H1 (cell line): ENCODE measurements around the gene DRC1. TPM values are rescaled to one million over a fixed set of nuclear protein-coding genes. Genes with fewer than 3 reads are reported as not detected.
A peak's percentile ranks its signal among the peaks of the same experiment; 100 is the strongest.

Experiments
- CEBPB ChIP-seq: IDR thresholded peaks from 2 replicates; pipeline ENCODE4 v1.6.1; 2012; ENCODE audit warnings: low read depth, low read length
- SIX5 ChIP-seq: IDR thresholded peaks from 2 replicates; pipeline ENCODE4 v1.6.1; 2011; ENCODE audit warnings: mild to moderate bottlenecking, low read depth, low read length
- TEAD4 ChIP-seq: IDR thresholded peaks from 2 replicates; pipeline ENCODE4 v1.6.1; 2012; ENCODE audit warnings: low read depth, low read length, inconsistent platforms, mixed read lengths
- ZNF274 ChIP-seq: IDR thresholded peaks from 2 replicates; pipeline ENCODE4 v1.7.0; 2012; ENCODE audit warnings: low read length, borderline replicate concordance; ENCODE audit errors: extremely low read depth
- polyA plus RNA-seq, 7 experiments: library from polyadenylated mRNA; depleted of rRNA in 3 of 7; stranded (reverse) in 5 of 7; unstranded in 2 of 7; fragments of >200 nt in 5 of 7; fragments of 200-250 nt in 2 of 7; gene quantifications; 1 replicate in 5 of 7; 2 replicates in 1 of 7; 4 replicates in 1 of 7; pipeline versions ENCODE4 v1.2.1 to v1.2.3, GENCODE V29; 2011 to 2013; ENCODE audit warnings: missing spikeins in 2 of 7, mixed read lengths in 2 of 7
- total RNA-seq: library from RNA; stranded (reverse); fragmentation: NEBNext Ultra II Directional; extraction: Animal tissue kit (Norgen Biotek cat#: 25700); gene quantifications from 2 replicates; pipeline ENCODE4 v1.2.1, GENCODE V29; 2021
- TF ChIP-seq, protein P1 (sequence below): IDR thresholded peaks from 2 replicates; pipeline ENCODE4 v1.6.1; 2011; ENCODE audit warnings: low read depth, mild to moderate bottlenecking, low read length; ENCODE audit not compliant: insufficient read depth
- TF ChIP-seq, protein P2 (sequence below): IDR thresholded peaks from 2 replicates; pipeline ENCODE4 v1.6.1; 2012; ENCODE audit warnings: low read length, inconsistent platforms

DRC1 gene
- total and polyA plus RNA-seq, 2 of the 8 experiments (the other 6 are each of a cell fraction or from before 2014, with no cell fraction given), result 0.08 TPM; not detected in 1

DNA sequence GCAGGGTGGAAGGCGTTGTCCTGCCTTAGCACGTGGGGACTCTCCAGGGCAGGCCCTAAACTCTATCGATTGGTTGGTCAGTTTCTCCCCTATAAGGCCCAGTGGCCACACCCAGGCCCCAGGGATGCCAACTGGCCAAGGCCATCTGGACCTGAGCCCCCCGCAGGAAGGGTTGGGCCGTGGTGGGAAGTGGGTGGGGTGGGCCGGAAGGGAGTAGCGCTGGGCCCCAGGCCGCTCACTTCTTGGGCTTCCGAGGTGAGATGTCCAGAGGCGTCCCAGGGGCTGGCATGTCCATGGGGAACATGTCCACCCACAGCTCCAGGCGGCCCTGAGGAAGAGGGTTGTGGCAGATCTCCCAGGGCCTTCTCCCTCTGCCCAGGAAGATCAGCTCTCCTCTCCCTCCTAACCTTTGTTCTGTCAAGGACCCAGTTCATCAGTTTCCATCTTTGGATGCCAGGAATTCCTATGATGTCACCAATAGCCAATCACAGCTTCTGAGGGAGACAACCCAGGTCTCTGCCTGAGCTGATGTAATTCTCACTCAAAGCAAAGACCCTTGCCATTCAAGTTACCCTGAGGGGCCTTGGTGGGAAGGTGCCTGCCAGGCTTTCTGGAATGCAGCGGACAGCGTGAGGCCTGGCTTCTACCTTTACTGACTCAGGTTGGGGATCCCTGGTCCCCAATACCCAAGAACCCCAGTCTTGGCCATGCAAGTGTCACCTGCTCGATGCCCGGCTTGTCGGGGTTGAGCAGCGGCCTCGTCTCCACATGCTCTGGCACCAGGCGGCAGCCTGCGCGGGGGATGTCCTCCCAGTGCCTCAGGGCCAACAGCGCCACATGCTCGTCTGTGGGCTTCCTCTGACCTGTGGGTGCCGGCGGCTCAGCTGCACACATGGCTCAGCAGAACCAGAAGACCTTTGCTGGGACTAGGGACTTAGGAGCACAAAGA is 61.8 kb downstream of the DRC1 start (continued):
- TF ChIP-seq CEBPB (no peak), TEAD4 (peak; percentile 94), ZNF274 (no peak), SIX5 (no peak)
- TF ChIP-seq, protein P1, sequence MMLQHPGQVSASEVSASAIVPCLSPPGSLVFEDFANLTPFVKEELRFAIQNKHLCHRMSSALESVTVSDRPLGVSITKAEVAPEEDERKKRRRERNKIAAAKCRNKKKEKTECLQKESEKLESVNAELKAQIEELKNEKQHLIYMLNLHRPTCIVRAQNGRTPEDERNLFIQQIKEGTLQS, result no peak
- TF ChIP-seq, protein P2, sequence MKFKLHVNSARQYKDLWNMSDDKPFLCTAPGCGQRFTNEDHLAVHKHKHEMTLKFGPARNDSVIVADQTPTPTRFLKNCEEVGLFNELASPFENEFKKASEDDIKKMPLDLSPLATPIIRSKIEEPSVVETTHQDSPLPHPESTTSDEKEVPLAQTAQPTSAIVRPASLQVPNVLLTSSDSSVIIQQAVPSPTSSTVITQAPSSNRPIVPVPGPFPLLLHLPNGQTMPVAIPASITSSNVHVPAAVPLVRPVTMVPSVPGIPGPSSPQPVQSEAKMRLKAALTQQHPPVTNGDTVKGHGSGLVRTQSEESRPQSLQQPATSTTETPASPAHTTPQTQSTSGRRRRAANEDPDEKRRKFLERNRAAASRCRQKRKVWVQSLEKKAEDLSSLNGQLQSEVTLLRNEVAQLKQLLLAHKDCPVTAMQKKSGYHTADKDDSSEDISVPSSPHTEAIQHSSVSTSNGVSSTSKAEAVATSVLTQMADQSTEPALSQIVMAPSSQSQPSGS, result peak; percentile 100
- TF ChIP-seq, all 59 proteins: peak for 8
